Measurements from ENCODE around the gene S100A8.

S100A8 gene

DNA sequence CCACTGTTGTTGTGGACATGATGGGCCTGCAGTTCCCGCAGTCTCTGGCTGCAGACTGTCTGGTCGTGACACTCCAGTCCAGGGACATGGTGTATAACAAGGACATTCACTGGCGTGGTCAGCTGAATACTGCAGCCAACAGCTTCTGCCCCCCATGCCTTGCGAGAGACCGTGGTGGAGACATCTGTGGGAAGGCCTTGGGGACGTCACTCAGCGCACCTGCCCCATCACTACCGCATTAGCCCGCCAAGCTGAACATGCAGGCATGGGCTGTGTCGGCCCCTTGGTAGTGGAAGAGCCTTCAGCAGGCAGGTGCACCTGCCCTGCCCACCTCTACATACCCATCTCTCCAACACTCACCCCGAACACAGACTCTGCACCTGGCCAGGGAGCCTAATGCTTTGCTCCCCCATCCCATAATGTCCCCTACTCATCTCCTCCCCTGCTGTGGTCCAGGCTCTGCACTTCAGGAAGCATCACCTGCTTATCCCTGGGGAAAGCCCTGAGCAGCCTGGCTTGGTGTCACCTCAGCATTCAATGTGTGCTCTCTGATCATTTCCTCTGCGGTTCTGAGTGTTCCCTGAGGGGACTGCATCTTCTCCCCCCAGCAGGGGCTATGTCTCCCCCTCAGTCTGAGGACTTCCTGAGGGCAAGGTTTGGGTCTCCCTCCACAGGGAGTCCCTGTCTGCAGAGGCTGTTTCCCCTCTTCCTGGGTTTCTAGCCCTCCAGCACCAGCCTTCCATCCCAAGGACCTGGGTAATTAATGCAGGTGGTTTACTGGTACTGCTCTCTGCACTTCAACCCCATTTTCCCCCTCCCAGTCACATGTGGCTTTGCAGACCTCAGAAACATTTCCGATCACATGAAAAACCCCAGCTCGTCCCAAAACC lies 45.4 kb downstream of the S100A8 start:
- DNase-seq: no peak

DNA sequence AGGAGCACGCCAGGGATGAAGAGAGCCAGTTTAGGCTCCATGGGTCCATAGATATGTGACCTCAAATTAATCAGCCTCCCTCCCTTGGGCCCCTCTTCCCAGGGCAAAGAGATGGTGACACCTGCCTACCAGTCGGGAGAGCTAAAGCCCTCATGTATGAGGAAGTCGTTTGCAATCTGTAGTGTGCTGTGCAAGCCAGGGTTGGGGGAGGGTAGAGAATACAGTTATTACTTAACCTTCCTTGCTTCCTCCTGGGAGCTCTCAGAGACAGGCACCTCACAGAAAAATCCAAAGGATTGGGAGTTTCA lies 46.2 kb downstream of the S100A8 start:
- no peak for DNase-seq

DNA sequence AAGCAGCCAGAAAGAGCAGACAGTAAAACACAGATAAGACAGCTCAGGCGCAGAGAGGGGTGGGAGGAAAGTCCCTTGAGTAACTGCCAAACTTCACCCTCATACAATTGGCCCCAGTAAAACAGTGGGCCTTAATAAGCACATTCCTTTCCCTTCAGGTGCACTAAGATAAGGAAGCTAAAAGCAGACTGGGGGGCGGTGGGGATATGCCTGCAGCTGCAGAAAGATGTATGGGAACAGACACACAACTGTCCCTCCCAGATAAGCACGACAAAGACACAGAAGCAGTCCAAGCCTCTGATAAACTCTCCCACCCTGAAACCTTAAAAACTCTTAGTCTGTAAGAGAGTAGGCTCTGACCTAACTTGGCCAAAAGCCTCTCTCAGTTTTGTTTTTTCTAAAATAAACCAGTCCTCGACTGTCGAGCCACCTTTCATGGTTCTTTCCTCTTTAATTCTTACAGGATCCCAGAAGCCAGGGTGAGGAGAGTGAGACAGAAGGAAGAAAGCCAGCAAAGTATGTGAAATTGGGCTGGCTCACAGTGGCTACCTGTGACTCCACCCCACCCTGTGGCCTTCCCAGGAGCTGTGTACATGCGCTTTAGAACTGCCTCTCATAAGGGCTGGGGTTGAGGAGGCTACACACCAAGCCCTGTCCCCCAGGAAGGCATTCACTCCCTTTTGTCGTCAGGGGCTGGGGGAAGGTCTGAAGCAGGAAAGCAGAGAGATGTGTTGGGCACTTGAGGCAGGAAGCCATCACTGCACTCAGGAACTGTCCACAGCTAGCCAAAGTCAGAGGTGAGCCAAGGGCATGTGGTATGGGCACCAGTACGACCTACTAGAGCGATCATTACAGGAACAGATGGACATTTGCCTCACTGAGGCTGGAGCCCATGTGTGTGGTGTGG lies 46.8 kb downstream of the S100A8 start:
- no peak for DNase-seq

DNA sequence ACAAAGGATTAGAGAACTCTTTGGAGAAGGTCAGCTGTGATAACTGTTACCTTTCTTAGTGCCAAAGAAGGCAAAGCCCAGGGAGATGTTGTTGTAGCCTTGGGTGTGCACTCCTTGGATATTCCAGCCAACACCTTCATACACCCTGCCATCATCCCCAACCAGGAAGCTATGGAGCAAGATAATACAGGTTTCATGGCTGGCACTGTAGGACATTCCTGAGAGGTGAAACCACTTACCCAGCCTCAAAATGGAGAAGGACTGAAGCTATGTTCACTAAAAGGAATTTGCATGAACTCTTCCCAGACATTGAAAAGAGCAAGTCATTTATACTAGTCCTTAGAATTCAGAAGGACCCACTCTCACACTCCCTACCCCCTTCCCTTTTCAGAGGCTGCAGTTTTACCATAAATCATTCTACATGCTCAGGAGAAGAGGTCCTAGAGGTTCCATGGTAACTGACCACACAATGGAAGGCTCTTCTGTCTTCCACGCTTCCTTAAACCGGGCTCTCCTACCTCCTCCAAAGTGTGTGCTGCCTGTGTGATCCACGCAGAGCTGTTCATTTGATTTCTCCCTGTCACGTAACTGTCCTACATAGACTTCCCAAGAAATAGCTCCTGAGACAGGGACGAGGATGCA lies 47.7 kb downstream of the S100A8 start:
- DNase-seq: no peak

DNA sequence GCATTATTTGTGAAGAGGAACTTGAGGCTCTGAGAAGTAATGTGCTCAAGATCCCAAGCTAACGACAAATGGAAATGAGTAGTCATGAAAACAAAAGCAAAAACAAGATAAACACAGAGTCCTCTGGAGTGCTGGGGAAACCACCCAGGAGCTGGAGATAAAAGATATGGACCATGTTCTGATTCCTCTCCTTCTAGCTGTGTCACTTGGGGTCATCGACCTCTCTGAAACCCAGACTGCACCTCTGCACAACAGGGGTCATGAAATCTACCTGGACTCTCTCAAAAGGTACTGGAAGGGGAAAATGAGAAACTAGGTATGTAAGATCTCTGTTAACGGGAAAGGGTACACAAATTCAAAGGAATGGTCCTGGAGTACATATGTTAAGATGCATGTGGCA lies 48.7 kb downstream of the S100A8 start:
- no peak for DNase-seq

DNA sequence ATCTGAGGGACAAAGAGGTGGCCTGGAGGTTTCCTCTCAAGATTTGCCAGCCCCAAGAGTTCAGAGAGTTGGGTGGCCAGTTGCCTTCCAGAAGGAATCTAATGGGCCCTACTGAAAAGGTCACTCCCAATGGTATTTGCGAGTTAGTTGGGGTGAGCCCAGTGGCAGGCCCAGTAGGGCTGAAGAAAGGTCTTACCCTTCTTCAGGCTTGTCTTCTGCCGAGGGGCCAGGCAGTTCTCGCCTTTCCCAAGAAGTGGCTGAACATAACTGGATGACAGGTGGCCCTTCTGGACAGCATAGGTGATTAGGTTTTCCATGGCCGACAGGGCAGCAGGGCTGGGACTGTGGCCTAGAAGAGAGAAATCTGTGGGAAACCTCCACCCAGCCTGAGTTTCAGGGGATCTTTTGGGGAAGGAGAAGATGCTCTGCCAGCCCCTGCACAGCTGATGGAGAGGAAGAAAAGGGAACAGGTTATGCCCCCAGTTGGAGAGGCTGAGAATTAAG lies 49.4 kb downstream of the S100A8 start:
- no peak for DNase-seq

DNA sequence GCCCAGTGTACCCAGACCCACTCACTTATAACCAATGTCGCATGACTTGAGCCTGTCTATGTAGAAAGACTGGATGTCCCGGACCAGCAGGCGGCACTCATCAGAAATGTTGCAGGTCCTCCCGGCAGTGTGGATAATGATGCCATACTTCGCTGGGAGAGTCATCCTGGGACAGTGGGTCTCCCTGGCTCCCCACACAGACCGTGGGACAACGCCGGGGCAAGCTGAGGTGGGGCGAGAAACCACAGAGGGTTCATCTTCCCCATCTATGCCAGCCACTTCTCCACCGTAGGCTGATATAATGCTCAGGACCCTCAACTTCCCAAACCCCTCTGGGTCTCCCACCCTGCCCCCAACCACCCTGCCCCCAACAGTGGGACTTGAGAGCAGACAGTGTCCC lies 50.5 kb downstream of the S100A8 start:
- no peak for DNase-seq
